ENCODE measurements around the gene CHMP1A.
A peak's percentile ranks its signal among the peaks of the same experiment; 100 is the strongest.
"Not testable (repeated sequence)": the region's sequence is repeated elsewhere in the genome, so short reads cannot be mapped to it uniquely, and the experiment has no call there.

The CHMP1A gene

DNA sequence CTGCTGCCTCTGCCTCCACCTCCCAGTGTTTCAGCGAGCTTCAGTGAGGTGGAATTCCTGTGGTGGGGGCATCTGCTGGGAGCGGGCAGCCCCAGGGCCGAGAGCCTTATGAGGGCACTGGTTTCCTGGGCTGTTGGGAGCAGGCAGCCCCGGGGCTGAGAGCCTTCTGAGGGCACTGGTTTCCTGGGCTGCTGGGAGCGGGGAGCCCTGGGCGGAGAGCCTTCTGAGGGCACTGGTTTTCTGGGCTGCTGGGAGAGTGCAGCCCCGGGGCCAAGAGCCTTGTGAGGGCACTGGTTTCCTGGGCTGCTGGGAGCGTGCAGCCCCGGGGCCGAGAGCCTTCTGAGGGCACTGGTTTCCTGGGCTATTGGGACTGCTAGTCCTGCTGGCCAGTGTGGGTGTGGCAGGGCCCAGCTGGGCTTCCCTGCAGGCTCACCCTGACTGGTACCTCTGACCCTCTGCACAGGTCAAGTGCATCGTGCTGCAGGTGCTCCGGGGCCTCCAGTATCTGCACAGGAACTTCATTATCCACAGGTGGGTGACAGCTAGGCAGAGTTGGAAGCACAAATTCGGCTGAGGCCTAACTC, 34.6 kb upstream of the CHMP1A start:
- DNase-seq = no peak

DNA sequence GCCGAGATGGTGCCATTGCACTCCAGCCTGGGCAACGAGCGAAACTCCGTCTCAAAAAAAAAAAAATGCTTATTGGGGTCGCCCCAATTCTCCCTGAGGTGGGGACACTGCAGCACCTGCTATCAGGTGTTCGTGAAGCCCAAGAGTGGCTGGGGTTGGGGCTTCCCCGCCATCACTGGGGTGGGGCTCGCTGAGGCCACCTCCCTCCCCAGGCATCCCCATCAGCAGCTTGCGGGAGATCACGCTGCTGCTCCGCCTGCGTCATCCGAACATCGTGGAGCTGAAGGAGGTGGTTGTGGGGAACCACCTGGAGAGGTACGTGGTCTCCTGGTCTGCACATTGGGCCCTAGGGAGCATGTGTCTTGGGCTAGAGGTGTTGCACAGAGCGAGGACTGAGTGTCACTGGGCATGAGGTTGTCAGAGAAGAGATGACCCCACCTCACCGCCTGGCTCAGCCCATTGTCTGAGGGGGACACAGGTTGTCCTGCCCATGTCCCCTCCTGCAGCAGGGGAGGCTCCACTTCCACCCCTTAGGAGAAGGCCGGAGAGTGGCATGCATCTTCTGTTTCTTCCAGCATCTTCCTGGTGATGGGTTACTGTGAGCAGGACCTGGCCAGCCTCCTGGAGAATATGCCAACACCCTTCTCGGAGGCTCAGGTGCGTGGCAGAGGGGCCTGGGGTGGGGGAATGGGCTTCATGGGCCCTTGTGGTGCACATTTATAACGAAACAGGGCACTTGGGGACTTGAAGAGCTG, 33.9 kb upstream of the CHMP1A start:
- DNase-seq = no peak

DNA sequence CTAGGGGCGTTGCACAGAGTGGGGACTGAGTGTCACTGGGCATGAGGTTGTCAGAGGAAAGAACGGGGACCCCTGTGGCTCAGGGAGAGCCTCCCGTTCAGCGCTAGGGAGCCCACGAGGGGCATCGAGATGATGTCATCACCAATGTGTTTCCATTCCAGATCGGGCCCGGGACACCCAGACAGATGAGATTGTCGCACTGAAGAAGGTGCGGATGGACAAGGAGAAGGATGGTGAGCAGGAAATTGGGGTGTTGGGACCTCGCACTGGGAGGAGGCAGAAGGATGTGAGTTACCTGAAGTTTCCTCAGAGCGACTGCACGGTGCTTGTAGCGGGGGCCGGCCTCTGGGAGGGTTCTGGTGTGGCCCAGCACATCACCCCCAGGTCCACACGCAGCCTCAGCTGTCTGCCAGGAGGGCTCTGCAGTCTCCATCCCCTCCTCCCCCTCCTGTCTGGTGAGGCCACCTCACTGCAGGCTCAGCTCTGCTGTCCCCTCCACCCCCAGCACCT, 32.9 kb upstream of the CHMP1A start:
- DNase-seq = no peak

DNA sequence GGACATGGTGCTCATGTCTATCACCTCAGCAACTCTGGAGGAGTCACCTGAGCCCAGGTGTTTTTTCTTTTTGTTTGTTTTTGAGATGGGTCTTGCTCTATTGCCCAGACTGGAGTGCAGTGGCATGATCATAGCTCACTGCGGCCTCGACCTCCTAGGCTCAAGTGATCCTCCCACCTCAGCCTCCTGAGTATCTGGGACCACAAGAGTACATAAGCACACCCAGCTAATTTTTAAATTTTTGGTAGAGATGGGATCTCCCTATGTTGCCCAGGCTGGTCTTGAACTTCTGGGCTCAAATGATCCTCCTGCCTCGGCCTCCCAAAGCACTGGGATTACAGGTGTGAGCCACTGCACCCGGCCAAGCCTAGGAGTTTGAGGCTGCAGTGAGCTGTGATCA, 32.1 kb upstream of the CHMP1A start:
- DNase-seq = not testable (repeated sequence)

DNA sequence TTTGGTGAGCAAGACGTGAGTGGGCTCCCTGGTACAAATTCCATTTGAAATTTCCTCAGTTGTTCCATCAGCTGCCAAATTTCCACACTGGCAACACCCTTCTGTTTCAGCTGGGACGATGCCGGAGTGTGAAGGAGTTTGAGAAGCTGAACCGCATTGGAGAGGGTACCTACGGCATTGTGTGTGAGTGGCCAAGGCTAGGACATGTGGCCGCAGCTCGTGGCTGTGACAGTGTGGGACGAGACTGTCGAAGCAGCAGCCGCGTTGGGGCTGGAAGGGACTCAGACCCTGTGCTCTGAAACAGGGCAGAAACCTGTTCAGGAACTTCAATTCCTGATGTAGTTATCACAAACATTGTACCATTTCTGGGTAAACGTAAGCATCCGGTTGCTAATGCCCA, 31.6 kb upstream of the CHMP1A start:
- DNase-seq = no peak

DNA sequence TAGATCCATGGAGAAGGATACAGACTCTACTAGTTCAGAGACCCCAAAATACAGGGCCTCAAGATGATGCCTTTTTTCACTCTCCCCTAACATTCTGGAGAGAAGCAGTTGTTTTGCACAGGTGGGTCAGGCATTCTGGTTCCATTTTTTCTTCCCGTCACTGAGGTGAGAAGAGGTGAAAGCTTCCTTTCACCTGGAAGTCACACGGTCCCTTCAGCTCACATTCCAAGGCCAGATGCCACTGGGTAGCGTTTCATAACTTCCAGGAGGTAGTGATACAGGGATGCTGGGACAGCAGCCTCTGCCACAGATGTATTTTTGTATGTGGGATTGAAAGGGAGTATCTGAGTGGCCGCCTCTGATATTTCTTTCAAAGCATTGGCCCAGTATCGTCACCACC, 30.9 kb upstream of the CHMP1A start:
- DNase-seq = no peak

DNA sequence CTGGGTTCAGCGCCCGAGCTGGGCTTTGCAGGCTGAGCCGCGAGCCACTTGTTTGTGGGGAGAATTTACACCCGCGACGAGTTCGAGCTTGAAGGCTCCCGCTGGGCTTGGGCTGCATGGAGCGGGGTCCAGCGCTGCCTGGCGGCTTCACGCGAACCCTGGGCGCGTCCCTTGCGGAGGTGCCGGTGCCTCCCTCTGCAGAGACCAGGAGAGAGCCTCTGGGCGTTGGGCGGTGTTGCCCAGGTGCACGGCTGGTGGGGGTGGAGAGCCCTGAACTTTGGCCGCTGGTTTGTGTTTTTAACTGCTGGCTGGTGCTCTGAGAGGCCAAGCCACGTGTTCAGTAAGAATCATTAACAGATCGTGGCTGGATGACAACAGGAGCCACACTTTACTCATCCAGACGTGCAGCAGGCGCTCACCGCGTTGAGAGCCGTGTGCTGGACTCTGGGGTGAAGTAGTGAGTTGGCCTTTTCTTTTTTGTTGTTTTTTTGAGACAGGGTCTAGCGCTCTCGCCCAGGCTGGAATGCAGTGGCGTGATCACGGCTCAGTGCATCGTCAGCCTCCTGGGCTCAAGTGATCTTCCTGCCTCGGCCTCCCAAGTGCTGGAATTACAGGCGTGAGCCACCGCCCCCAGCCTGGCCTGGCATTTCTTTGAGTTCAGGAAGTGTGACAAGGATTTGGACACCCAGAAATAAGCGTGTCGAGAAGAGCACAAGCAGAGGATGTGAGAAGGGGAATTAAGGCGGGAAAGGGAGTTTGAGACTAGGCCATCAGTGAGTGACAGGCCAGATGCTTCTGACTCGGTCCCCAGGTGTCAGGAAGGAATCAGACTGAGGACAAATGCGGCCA, 29.8 kb upstream of the CHMP1A start:
- no peak for DNase-seq

DNA sequence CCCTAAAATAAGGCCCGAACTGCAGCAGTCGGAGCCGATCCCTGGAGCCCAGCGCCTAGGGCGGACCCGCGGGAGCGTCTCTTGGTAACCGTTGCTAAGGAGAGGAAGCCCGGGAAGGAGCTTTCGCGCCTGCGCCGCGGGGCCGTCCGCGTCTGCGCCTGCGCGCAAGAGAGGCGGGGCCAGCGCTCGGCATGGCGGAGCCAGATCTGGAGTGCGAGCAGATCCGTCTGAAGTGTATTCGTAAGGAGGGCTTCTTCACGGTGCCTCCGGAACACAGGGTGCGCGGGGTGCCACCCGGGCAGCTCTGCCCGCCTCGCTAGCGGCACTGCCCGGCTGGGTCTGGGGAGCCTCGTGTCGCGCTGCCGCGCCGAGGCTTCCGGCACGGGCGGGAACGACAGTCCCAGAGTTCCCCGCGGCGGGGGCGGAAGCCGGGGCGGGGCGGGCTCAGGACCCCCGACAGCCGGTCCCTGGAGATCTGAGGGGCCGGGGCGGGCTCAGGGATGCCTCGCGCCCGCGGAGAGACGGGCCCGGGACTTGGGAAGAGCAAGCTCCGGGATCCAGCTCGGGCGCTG, 29.1 kb upstream of the CHMP1A start, which contains the start of gene CDK10:
Gene CDK10, plus strand, starts transcription at position 170 of the 572 bp plus-strand sequence. Its CDS starts 22 bp downstream, at position 192.
- peak; percentile 77 to 87 (median 82) for DNase-seq

DNA sequence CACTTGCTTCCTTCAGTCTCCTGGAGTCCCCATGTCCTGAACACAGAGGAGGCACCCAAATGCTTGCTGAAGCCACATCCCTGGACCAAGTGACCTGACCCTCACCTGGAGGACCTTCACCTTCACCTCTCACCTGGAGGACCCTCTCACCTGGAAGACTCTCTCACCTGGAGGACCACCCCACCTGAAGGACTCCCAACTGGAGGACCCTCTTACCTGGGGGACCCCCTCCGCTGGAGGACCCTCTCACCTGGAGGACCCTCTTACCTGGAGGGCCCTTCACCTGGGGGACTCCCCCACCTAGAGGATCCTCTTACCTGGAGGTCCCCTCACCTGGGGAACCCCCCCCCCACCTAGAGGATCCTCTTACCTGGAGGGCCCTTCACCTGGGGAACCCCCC, 28.4 kb upstream of the CHMP1A start:
- no peak for DNase-seq

DNA sequence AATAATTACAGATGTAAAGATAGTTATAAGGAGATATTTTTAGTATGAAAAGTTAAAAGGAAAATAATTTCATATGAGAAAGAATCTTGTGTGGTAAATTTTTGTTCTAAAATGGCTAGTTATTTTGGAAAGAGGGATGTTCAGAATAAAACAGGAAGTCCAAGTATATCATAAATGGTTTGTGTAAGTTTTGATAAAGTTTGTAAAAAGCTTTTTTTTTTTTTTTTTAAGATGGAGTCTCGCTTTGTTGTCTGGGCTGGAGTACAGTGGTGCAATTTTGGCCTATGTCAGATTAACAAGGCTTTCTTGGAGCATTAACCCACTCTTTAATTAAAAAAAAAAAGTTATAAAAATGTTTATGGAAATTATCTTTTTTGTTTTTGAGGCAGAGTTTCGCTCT, 20.8 kb upstream of the CHMP1A start:
- DNase-seq = no peak

DNA sequence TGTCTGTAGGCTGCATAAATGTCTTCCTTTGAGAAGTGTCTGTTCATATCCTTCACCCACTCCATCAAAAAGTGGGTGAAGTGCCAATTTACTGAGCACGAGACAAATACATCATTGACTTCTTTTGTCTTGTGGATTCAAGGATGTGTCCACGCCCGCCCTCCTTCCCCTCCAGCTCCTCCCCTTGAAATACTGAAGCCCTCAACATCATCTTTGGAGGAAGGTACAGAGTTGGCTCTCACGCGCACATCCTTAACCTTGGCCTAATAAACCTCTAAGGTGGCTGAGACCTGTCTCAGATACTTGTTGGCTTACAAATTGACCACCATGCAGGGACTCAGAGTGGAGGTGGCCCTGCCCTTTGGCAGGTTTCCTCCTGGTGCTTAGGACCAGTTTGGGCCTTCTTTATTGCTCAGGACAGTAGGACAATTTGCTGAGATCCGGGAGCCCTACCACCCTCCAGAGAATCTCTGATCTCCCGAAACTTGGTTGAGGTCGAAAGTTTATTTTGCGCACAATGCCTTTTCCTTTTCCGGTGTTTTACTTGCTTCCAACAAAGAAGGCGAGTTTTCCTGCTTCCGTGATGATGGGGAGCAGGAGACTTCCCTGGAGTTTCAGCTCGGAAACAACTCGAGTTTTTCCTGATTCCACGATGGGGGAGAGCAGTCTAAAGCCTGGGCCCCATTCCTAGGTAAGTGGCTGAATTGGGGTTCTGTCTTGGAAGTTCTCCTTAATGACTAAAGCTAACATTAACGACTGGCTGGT, 14.9 kb upstream of the CHMP1A start:
- DNase-seq = no peak

DNA sequence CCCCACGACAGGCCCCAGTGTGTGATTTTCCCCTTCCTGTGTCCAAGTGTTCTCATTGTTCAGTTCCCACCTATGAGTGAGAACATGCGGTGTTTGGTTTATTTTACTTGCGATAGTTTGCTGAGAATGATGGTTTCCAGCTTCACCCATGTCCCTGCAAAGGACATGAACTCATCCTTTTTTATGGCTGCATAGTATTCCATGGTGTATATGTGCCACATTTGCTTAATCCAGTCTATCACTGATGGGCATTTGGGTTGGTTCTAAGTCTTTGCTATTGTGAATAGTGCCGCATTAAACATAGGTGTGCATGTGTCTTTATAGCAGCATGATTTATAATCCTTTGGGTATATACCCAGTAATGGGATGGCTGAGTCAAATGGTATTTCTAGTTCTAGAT, 14.1 kb upstream of the CHMP1A start:
- not testable (repeated sequence) for DNase-seq

DNA sequence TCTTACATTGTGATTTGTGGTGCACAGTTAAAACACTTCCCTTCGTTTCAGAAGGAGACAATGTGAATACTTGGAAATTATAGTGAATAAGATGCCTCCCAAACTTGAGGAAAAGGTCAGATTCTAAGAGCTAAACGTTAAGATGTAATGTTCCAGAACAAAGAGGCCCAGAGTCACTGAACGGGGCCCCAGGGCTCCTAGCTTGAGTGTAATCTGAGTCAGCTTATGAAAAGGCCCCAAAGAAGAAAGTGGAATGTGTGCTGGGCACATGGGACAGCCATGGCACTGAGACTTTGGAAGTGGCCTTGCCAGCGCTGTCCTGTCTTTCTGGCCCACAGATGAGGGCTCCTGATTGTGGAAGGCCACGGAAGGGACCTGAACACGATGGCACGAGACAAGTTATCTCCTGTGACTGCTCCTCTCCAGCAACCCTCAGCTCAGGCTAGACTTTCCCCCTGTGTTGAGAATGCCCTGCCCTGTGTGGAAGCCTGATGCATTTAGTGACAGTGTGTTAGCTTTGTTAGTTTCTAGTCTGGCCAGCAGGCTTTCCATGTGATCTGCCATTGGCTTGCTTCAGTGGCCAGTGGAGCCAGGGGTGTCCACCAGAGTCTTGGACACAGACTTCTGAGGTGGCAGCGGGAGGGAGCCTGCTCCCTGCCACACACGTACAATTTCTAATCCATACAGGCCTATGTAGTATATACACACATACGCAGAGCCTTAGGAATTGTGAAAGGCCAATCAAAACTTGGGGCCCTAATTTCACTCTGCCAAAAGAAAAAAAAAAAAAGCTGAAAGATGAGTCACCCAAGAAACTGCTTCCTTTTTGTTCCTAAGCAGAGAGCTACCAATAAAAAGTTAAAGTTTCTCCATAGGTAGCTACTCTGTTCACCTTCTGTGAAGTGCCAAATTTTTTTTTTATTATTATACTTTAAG, 13.3 kb upstream of the CHMP1A start:
- no peak for DNase-seq

DNA sequence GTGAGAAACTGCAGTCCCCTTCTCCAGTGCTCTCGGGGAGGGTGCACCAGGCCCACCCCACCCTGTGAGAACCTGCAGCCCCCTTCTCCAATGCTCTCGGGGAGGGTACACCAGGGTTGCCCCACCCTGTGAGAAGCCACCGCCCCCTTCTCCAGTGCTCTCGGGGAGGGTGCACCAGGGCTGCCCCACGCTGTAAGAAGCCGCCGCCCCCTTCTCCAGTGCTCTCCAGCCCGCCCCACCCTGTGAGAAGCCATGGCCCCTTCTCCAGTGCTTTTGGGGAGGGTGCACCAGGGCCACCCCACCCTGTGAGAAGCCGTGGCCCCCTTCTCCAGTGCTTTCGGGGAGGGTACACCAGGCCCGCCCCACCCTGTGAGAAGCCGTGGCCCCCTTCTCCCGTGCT, 12.2 kb upstream of the CHMP1A start:
- DNase-seq = no peak

DNA sequence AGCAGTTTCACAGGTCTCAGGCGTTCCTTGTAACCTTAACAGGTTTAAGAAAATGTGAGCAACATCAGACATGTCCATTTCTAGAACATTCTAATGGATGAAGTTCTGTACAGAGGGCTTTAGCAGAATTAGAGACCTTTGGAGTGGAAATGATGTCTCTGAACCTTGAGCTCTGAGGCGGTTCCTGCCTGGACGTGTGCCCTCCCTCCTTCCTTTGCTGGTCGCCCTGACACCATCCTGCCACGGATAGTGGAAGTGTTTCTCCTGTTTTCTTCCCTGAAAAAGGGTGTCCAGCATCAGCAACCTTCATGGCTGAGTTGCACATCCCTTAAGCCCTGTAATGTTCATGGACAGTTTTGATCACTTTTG, 11.3 kb upstream of the CHMP1A start:
- DNase-seq = no peak

DNA sequence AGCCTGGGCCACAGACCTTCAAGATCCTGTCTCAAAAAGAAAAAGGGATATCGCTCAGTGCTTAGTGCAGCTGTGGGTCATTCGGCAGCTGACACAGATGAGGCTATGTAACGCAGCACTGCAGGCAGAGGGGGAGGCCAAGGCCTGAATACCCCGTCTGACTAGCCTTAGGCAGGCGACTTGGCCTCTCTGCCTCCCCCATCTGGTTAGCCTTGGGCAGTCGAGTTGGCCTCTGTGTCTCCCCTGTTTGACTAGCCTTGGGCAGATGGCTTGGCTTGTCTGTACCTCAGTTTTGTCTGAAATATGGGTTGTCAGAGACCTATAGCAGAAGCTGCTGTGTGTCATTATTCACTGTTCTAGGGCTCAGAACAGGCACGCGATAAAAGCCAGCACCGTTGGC, 10.1 kb upstream of the CHMP1A start:
- no peak for DNase-seq

DNA sequence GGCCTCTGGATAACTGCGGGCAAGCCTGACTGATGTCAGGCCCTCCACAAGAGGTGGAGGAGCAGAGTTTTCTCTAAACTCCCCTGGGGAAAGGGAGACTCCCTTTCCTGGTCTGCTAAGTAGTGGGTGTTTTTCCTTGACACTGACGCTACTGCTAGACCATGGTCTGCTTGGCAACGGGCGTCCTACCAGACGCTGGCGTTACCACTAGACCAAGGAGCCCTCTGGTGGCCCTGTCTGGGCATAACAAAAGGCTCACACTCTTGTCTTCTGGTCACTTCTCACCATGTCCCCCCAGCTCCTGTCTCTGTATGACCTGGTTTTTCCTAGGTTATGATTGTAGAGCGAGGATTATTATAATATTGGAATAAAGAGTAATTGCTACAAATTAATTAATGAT, 9.5 kb upstream of the CHMP1A start:
- not testable (repeated sequence) for DNase-seq

DNA sequence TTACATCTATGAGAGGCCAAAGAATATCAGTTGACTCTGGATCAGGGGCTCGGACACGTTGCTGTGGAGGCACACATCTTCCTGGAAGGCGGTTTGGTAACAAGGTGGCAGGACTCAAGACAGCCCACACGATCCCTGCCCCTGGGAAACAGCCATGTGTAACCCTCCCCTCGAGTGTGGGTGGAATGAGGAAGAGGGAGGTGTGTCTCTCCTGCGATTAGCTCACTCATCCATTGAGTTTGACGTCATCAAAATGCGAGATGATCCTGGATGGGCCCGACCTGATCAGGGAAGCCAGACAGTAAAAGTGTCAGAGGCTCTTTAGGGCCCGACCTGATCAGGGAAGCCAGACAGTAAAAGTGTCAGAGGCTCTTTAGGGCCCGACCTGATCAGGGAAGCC, 6.7 kb upstream of the CHMP1A start:
- DNase-seq = not testable (repeated sequence)

DNA sequence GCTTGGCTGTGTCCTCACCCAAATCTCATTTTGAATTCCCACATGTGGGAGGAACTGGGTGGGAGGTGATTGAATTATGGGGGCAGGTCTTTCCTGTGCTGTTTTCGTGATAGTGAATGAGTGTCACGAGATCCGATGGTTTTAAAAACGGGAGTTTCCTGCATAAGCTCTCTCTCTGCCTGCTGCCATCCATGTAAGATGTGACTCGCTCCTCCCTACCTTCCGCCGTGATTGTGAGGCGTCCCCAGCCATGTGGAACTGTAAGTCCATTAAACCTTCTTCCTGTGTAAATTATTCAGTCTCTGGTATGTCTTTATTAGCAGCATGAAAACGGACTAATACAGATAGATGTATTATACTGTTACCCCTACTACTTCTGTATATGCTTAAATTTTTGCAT, 3.7 kb upstream of the CHMP1A start:
- DNase-seq = no peak

DNA sequence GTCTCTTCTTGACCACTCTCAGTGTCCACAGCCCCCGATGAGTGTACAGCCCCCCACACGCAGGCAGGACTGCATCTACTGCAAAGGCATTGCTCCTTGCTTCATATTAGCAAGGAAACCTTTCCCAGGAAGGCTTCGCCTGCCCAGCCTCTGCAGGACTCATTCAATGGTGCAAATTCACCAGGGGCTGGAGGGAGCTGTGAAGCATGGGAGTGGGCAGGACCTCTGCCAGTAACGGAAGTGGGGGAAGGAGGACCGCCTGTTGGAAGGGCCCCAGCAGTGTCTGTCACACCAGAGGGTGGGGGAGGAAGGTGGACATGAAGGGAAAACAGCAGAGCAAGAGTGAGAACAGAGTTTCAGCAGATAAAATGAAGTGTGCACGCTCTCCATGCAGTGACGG, 2.6 kb upstream of the CHMP1A start:
- DNase-seq = no peak

DNA sequence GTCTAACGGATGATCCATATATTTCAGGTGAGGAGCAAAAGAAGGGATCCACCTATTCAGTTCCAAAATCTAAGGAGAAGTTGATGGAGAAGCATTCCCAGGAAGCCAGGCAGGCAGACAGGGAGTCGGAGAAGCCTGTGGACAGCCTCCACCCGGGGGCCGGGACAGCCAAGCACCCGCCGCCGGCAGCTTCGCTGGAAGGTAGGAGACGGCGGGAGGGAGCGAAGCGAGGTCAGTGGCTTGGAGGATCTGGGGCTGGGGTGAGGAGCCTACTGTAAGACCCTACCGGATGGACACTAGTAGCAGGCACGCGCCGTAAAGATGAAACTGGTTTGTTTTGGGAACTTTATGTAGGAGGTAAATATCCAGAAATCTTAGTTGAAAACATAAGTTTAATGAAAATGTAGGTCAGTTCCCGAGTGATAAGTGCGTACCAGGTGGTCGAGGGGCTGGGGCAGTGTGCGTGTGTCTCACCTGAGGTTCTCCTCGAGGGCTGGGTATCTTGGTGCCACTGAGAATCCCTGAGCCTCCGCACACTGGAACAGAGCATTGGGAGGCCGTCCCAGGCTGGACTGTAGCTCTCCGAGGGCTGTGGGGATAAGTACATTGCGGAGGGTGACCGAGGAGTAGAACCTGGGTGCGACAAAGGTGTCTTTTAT, 842 bp upstream of the CHMP1A start:
- DNase-seq = no peak

Measured in activated naive CD4-positive, alpha-beta T cell (primary cell).